GM19023 (cell line): ENCODE data around the gene GAREM2.
"Not testable (repeated sequence)": the region's sequence is repeated elsewhere in the genome, so short reads cannot be mapped to it uniquely, and the experiment has no call there.

Source experiments
- ATAC-seq: cut with Tn5 transposase; IDR thresholded peaks from one replicate; pipeline ENCODE4 v1.9.1; 2021; ENCODE audit warnings: mild to moderate bottlenecking, moderate library complexity; ENCODE audit not compliant: unreplicated experiment

The GAREM2 gene

GRCh38 chr2:26172871-26173775 is at the start of gene GAREM2:
Gene GAREM2 (plus strand): TSS chr2:26173088. CDS start chr2:26173221, 133 bp downstream.
- ATAC-seq, result no peak

- ATAC-seq, result no peak
Measured at GRCh38 chr2:26123426-26123825, 49.5 kb upstream of the GAREM2 start.

GRCh38 chr2:26126074-26126473 is 46.8 kb upstream of the GAREM2 start:
- ATAC-seq, result no peak

GRCh38 chr2:26128176-26128575 is 44.7 kb upstream of the GAREM2 start:
- no peak for ATAC-seq

- no peak for ATAC-seq
Measured at GRCh38 chr2:26130763-26131162, 42.1 kb upstream of the GAREM2 start.

GRCh38 chr2:26136451-26136850 is 36.4 kb upstream of the GAREM2 start:
- no peak for ATAC-seq

- no peak for ATAC-seq
Measured at GRCh38 chr2:26139269-26140183, 33.4 kb upstream of the GAREM2 start.

GRCh38 chr2:26141145-26141769 is 31.6 kb upstream of the GAREM2 start:
- no peak for ATAC-seq

GRCh38 chr2:26144031-26144430 is 28.9 kb upstream of the GAREM2 start:
- no peak for ATAC-seq

GRCh38 chr2:26144953-26145680 is 27.8 kb upstream of the GAREM2 start:
- ATAC-seq, result no peak

GRCh38 chr2:26148501-26148900 is 24.4 kb upstream of the GAREM2 start:
- ATAC-seq, result no peak

GRCh38 chr2:26150243-26150642 is 22.6 kb upstream of the GAREM2 start:
- ATAC-seq, result no peak

GRCh38 chr2:26157580-26157979 is 15.3 kb upstream of the GAREM2 start:
- no peak for ATAC-seq

- ATAC-seq, result no peak
Measured at GRCh38 chr2:26161926-26162325, 11.0 kb upstream of the GAREM2 start.

- ATAC-seq, result no peak
Measured at GRCh38 chr2:26162963-26163362, 9.9 kb upstream of the GAREM2 start.

- no peak for ATAC-seq
Measured at GRCh38 chr2:26164231-26164630, 8.7 kb upstream of the GAREM2 start.

GRCh38 chr2:26164641-26165211 is 8.2 kb upstream of the GAREM2 start:
- no peak for ATAC-seq

GRCh38 chr2:26165403-26165802 is 7.5 kb upstream of the GAREM2 start:
- ATAC-seq, result no peak

GRCh38 chr2:26166541-26166940 is 6.3 kb upstream of the GAREM2 start:
- ATAC-seq, result not testable (repeated sequence)

GRCh38 chr2:26168785-26169184 is 4.1 kb upstream of the GAREM2 start:
- no peak for ATAC-seq
